ENCODE data around the gene EZR.

The EZR gene

DNA sequence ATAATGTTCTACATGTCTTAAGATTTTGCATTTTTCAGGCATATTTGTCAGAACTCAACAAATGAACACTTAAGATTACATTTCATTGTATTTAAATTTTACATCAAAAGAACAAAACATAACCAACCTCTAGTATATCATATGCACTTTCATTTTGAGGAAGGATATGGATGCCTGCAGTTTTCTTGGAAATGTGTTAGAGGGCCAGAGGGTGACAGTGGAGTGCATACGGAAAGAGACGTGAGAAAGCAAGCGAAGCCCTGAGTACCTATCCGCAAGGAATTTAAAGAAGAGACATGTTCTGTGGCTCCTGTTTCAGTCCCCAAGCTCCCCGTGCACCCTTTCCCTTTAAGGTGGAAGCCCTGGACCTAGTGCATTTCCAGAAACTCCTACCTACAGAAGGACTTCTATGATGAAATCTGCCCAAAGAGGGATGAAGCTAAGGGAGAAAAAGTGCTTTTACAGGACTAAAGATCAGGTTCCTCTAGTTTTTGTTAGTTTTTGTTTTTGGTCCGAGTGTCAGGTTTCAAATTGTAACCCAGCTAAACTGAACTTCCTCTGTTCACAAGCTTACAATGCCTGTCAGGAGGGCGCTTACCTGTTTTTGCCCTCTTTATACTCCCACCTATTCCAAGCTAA is 38.8 kb downstream of the EZR start:
- H3K9me3 ChIP-seq (ENCODE audit: control insufficient read depth, low read length), result no peaks in the 10 kb centered on the region
- H3K4me1 ChIP-seq, result peaks cover 69% of the 10 kb centered on the region
- no peak overlapping the region for H3K9ac ChIP-seq
- TF ChIP-seq, protein P1, sequence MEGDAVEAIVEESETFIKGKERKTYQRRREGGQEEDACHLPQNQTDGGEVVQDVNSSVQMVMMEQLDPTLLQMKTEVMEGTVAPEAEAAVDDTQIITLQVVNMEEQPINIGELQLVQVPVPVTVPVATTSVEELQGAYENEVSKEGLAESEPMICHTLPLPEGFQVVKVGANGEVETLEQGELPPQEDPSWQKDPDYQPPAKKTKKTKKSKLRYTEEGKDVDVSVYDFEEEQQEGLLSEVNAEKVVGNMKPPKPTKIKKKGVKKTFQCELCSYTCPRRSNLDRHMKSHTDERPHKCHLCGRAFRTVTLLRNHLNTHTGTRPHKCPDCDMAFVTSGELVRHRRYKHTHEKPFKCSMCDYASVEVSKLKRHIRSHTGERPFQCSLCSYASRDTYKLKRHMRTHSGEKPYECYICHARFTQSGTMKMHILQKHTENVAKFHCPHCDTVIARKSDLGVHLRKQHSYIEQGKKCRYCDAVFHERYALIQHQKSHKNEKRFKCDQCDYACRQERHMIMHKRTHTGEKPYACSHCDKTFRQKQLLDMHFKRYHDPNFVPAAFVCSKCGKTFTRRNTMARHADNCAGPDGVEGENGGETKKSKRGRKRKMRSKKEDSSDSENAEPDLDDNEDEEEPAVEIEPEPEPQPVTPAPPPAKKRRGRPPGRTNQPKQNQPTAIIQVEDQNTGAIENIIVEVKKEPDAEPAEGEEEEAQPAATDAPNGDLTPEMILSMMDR (IDR thresholded peaks at IDR 0.05), result no peak
- peak overlapping the region; percentile 85 for H3K27ac ChIP-seq
- H3K4me3 ChIP-seq (ENCODE audit: low read depth, low read length), result peak overlapping the region; percentile 24
- peaks cover 42% of the 10 kb centered on the region for H3K79me2 ChIP-seq
- peaks cover 4% of the 10 kb centered on the region for H3K36me3 ChIP-seq (ENCODE audit: control insufficient read depth, insufficient read depth, low read length)
- no peak overlapping the region for H2AFZ ChIP-seq
- H3K4me2 ChIP-seq (ENCODE audit: low read length), result peak overlapping the region; percentile 58
- no peaks in the 10 kb centered on the region for H3K27me3 ChIP-seq (ENCODE audit: control insufficient read depth, insufficient read depth, low read length)

DNA sequence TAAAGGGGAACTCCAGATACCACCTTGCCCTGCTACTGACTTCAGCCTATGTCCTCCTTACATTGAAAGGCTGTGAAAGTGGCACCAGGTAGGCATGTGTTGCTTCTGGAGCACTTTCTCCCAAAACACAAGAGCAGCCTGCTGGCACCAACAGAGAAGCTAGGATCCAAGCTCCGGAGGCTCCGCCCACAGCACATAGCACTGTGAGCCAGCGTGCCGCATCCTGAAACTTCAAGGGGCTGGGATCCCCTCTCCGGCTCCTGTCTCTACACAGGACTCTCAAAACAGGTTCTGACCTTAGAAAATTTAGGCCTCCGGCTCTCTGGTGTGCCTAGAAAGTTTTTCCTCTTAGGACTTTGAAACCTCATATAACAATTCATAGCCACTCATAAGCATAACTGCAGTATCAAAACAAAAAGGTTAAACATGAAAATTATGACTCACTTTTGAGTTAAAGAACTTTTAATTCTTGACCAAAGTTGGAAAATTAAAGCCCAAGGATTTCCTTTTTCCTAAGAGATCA is 41.1 kb downstream of the EZR start:
- H3K36me3 ChIP-seq (ENCODE audit: control insufficient read depth, insufficient read depth, low read length), result no peaks in the 10 kb centered on the region
- no peaks in the 10 kb centered on the region for H3K9me3 ChIP-seq (ENCODE audit: control insufficient read depth, low read length)
- TF ChIP-seq, protein P1 (IDR thresholded peaks at IDR 0.05), result no peak
- H3K4me2 ChIP-seq (ENCODE audit: low read length), result no peak overlapping the region
- no peak overlapping the region for H2AFZ ChIP-seq
- H3K4me3 ChIP-seq (ENCODE audit: low read depth, low read length), result no peak overlapping the region
- H3K27me3 ChIP-seq (ENCODE audit: control insufficient read depth, insufficient read depth, low read length), result no peaks in the 10 kb centered on the region
- H3K4me1 ChIP-seq, result peaks cover 67% of the 10 kb centered on the region
- no peak overlapping the region for H3K9ac ChIP-seq
- no peak overlapping the region for H3K27ac ChIP-seq
- peaks cover 48% of the 10 kb centered on the region for H3K79me2 ChIP-seq

DNA sequence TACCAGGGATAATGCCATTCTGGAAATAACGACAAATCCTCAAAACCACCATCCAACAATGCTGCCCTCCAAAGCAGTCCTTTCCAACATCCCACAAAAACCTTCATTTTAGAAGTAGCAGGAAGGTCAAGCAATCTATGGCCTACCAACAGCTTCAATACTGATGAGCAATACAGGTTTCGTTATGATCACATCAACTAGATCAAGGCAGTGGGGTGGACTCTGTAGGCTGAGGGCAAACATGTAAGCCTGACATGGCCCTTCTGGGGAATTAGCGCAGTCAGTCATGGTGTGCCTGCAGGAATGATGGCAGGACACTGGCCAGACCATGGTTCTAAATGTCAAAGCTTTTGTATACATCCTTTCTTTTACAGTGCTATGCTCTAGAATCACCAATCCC is 41.7 kb downstream of the EZR start:
- no peak overlapping the region for H3K27ac ChIP-seq
- H3K4me3 ChIP-seq (ENCODE audit: low read depth, low read length), result no peak overlapping the region
- no peak overlapping the region for H3K9ac ChIP-seq
- no peaks in the 10 kb centered on the region for H3K36me3 ChIP-seq (ENCODE audit: control insufficient read depth, insufficient read depth, low read length)
- no peak overlapping the region for H3K4me2 ChIP-seq (ENCODE audit: low read length)
- H3K27me3 ChIP-seq (ENCODE audit: control insufficient read depth, insufficient read depth, low read length), result no peaks in the 10 kb centered on the region
- peaks cover 51% of the 10 kb centered on the region for H3K79me2 ChIP-seq
- no peaks in the 10 kb centered on the region for H3K9me3 ChIP-seq (ENCODE audit: control insufficient read depth, low read length)
- H3K4me1 ChIP-seq, result peaks cover 65% of the 10 kb centered on the region
- no peak overlapping the region for H2AFZ ChIP-seq
- TF ChIP-seq, protein P1 (IDR thresholded peaks at IDR 0.05), result no peak

DNA sequence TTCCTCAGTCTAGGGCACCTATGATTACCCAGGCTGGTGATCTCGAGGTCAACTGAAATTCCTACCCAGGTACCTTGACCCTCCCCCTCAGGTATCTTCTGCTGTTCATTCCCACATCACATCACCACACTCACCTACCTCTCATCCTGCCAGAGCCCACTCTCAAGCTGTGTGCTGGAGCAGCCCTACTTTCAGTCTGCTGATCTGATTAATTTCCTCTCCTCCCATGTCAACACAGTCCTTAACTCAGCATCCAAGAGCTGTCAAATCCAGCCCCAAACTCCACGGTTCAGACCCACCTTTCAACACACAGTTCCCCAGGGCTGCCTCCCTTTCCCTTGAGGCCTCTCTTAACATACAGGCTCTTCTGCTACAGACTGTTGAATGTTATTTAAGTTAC is 42.4 kb downstream of the EZR start:
- no peak overlapping the region for H3K9ac ChIP-seq
- H3K9me3 ChIP-seq (ENCODE audit: control insufficient read depth, low read length), result no peaks in the 10 kb centered on the region
- no peak overlapping the region for H3K4me2 ChIP-seq (ENCODE audit: low read length)
- no peaks in the 10 kb centered on the region for H3K27me3 ChIP-seq (ENCODE audit: control insufficient read depth, insufficient read depth, low read length)
- H3K27ac ChIP-seq, result peak overlapping the region; percentile 29
- peaks cover 53% of the 10 kb centered on the region for H3K79me2 ChIP-seq
- TF ChIP-seq, protein P1 (IDR thresholded peaks at IDR 0.05), result no peak
- no peaks in the 10 kb centered on the region for H3K36me3 ChIP-seq (ENCODE audit: control insufficient read depth, insufficient read depth, low read length)
- peaks cover 64% of the 10 kb centered on the region for H3K4me1 ChIP-seq
- H2AFZ ChIP-seq, result no peak overlapping the region
- no peak overlapping the region for H3K4me3 ChIP-seq (ENCODE audit: low read depth, low read length)

DNA sequence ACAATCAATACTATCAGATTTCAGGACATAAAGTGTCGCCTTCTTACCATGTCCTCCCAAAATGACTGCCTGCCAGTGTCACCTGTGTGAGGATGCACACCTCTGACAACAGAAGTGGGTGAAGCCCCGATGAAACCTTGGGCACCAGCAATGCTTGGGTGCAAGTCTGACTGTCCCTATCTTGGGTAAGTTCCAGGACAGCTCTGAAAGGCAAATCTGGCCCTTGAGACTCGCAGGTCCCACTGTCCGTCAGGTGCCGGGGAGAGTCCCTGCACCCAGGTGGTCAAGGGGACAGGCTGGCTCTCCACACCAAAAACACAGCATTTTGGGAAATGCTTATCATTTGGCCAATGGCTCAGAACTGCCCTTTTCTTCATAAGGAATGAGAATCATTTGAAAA is 43.3 kb downstream of the EZR start:
- peaks cover 66% of the 10 kb centered on the region for H3K4me1 ChIP-seq
- no peaks in the 10 kb centered on the region for H3K36me3 ChIP-seq (ENCODE audit: control insufficient read depth, insufficient read depth, low read length)
- no peak overlapping the region for H2AFZ ChIP-seq
- peaks cover 53% of the 10 kb centered on the region for H3K79me2 ChIP-seq
- H3K27me3 ChIP-seq (ENCODE audit: control insufficient read depth, insufficient read depth, low read length), result no peaks in the 10 kb centered on the region
- H3K4me2 ChIP-seq (ENCODE audit: low read length), result no peak overlapping the region
- no peaks in the 10 kb centered on the region for H3K9me3 ChIP-seq (ENCODE audit: control insufficient read depth, low read length)
- TF ChIP-seq, protein P1 (IDR thresholded peaks at IDR 0.05), result no peak
- H3K27ac ChIP-seq, result peak overlapping the region; percentile 29
- H3K9ac ChIP-seq, result no peak overlapping the region
- no peak overlapping the region for H3K4me3 ChIP-seq (ENCODE audit: low read depth, low read length)
